ENCODE measurements around the gene BCL6. TPM values are rescaled to one million over a fixed set of nuclear protein-coding genes. Genes with fewer than 3 reads are reported as not detected.

Gene BCL6
- total and polyA plus RNA-seq, 2 donors (not counting 3 experiments of a cell fraction or from before 2014, with no cell fraction given), result 6.9 to 12.1 TPM

- dilution Hi-C loops (cut with MboI; ENCODE audit: extremely low pct_ligation_motif_present, low sequenced_read_pairs) (no loop called here), intact Hi-C loops (cut with micrococcal nuclease) (no loop called here)
- no peak for DNase-seq (ENCODE audit: low read depth, low spot score)
- ChIA-PET POLR2A (no interaction called here), CTCF (no interaction called here)
- no peak for TF ChIP-seq MYC (IDR thresholded peaks at IDR 0.05; ENCODE audit: low read depth, low read length)
- no peak for TF ChIP-seq POLR2AphosphoS5 (IDR thresholded peaks at IDR 0.05; ENCODE audit: insufficient read depth, low read depth, low read length)
- no peak for TF ChIP-seq GATA2 (IDR thresholded peaks at IDR 0.05; ENCODE audit: insufficient read depth, insufficient read length, low read depth, low read length)
- TF ChIP-seq EZH2 (IDR thresholded peaks at IDR 0.05; ENCODE audit: borderline replicate concordance, low read depth, low read length, severe bottlenecking), result no peak
- no peak for TF ChIP-seq JUN (IDR thresholded peaks at IDR 0.05; ENCODE audit: borderline replicate concordance, insufficient read depth, insufficient read length, low read depth)
- no peak for TF ChIP-seq MAX (IDR thresholded peaks at IDR 0.05; ENCODE audit: insufficient read depth, insufficient read length)
- TF ChIP-seq FOS (IDR thresholded peaks at IDR 0.05; ENCODE audit: borderline replicate concordance, insufficient read depth, low read length), result no peak
- no peak for TF ChIP-seq CTCF (IDR thresholded peaks at IDR 0.05; ENCODE audit: extremely low read depth in 1 of 2, insufficient read depth in 1 of 2, low read depth in 1 of 2, low read length in 2 of 2)
- TF ChIP-seq POLR2A (IDR thresholded peaks at IDR 0.05; ENCODE audit: low read depth, low read length), result no peak
- Histone ChIP-seq H3K9ac (replicated peaks; ENCODE audit: extremely low read depth, insufficient read depth, low read length) (no peak overlapping the region), H3K79me2 (ENCODE audit: control insufficient read depth, insufficient read depth, low read length) (no peaks in the 10 kb centered on the region), H3K27me3 (ENCODE audit: control insufficient read depth in 2 of 2, insufficient read depth in 2 of 2, low read length in 2 of 2) (no peaks in the 10 kb centered on the region), H3K4me1 (ENCODE audit: control insufficient read depth, extremely low read depth, insufficient read depth, low read length) (no peaks in the 10 kb centered on the region), H3K4me2 (ENCODE audit: insufficient read depth, low read length) (no peak overlapping the region), H3K27ac (ENCODE audit: insufficient read depth, low read depth, low read length) (no peak overlapping the region), H3K36me3 (ENCODE audit: control insufficient read depth in 2 of 2, extremely low read depth in 1 of 2, insufficient read depth in 2 of 2, low read length in 2 of 2) (no peaks in the 10 kb centered on the region), H3K4me3 (replicated peaks in 1 of 3; ENCODE audit: insufficient read depth in 1 of 3, low read depth in 1 of 3, low read length in 3 of 3) (no peak overlapping the region), H4K20me1 (replicated peaks; ENCODE audit: control insufficient read depth, extremely low read depth, insufficient read depth, low read length) (no peaks in the 10 kb centered on the region), H3K9me3 (replicated peaks; ENCODE audit: control insufficient read depth, insufficient read depth, low read length) (no peaks in the 10 kb centered on the region), H3K9me1 (replicated peaks; ENCODE audit: control insufficient read depth, extremely low read depth, insufficient read depth, low read length) (no peaks in the 10 kb centered on the region), H2AFZ (ENCODE audit: low read depth, low read length) (no peak overlapping the region)
- no peak for FAIRE-seq
- no TSS peak for BruUV-seq (replicated peaks)
Observed at GRCh38 chr3:187705164-187705563, 40.1 kb downstream of the BCL6 start.

Data from endothelial cell of umbilical vein (primary cell).